DND-41 (cell line): ENCODE results near the gene HOMER1.

Experiments used
- ATAC-seq: fragments of 200-7000 bp; cut with Tn5 transposase; 3 replicates; pipeline ENCODE4 v1.9.1; 2021; ENCODE audit warnings: low read depth; ENCODE audit not compliant: insufficient read depth
- DNase-seq: peaks from one replicate; pipeline ENCODE4 v3.0.0-alpha.2; 2020
- H2AFZ ChIP-seq: 2 replicates; pipeline ENCODE4 v1.6.0; 2012; ENCODE audit warnings: low read depth, low read length
- H3K27ac ChIP-seq: 2 replicates; pipeline ENCODE4 v1.5.1; 2012; ENCODE audit warnings: low read length, inconsistent platforms
- H3K27me3 ChIP-seq: fragments of 200-600 bp; sonication (generic); 2 replicates; pipeline ENCODE4 v1.6.0; 2012; ENCODE audit warnings: low read length, mild to moderate bottlenecking, inconsistent platforms; ENCODE audit not compliant: insufficient read depth, poor library complexity
- H3K36me3 ChIP-seq: 2 replicates; pipeline ENCODE4 v1.5.1; 2012; ENCODE audit warnings: low read length, inconsistent platforms; ENCODE audit not compliant: insufficient read depth
- H3K4me1 ChIP-seq: 2 replicates; pipeline ENCODE4 v1.5.1; 2012; ENCODE audit warnings: mild to moderate bottlenecking, low read length; ENCODE audit not compliant: insufficient read depth
- H3K4me2 ChIP-seq: 2 replicates; pipeline ENCODE4 v1.6.0; 2012; ENCODE audit warnings: mild to moderate bottlenecking, moderate library complexity, low read length, inconsistent platforms; ENCODE audit not compliant: insufficient read depth
- H3K4me3 ChIP-seq, 2 experiments: fragments of 200-600 bp in 1 of 2; shearing (Covaris generic) in 1 of 2; 2 replicates each; pipeline ENCODE4 v1.5.1; 2012 to 2016; ENCODE audit warnings: inconsistent platforms in 2 of 2, low read length in 2 of 2, mild to moderate bottlenecking in 2 of 2, low read depth in 1 of 2, moderate library complexity in 1 of 2
- H3K79me2 ChIP-seq: 2 replicates; pipeline ENCODE4 v1.6.0; 2012; ENCODE audit warnings: low read length, inconsistent platforms; ENCODE audit not compliant: insufficient read depth
- H3K9ac ChIP-seq: 2 replicates; pipeline ENCODE4 v1.6.0; 2012; ENCODE audit warnings: low read depth, mild to moderate bottlenecking, inconsistent platforms, low read length, moderate library complexity
- H3K9me3 ChIP-seq: 2 replicates; pipeline ENCODE4 v1.5.1; 2012; ENCODE audit warnings: low read length, moderate library complexity, mild to moderate bottlenecking, inconsistent platforms; ENCODE audit not compliant: insufficient read depth, severe bottlenecking
- H4K20me1 ChIP-seq: 2 replicates; pipeline ENCODE4 v1.6.0; 2012; ENCODE audit warnings: low read length; ENCODE audit not compliant: insufficient read depth
- EZH2 ChIP-seq: IDR thresholded peaks from 3 replicates; pipeline ENCODE4 v1.6.1; 2012; ENCODE audit warnings: borderline replicate concordance, low read depth, mild to moderate bottlenecking, moderate library complexity, low read length, inconsistent platforms; ENCODE audit not compliant: severe bottlenecking
- TF ChIP-seq, protein P1 (sequence below): IDR thresholded peaks from 2 replicates; pipeline ENCODE4 v1.5.1; 2012; ENCODE audit warnings: borderline replicate concordance, low read length, moderate library complexity, mild to moderate bottlenecking; ENCODE audit not compliant: poor library complexity, severe bottlenecking; ENCODE audit errors: extremely low read depth

The HOMER1 gene

GRCh38 chr5:79512049-79512448 lies 1.9 kb downstream of the HOMER1 start:
- Histone ChIP-seq H3K27me3 (no peaks in the 10 kb centered on the region), H2AFZ (no peak overlapping the region)

GRCh38 chr5:79510638-79511037 lies 3.3 kb downstream of the HOMER1 start:
- no peak overlapping the region for H3K27ac ChIP-seq
- peaks cover 3% of the 10 kb centered on the region; the same call in 1 of the 2 replicates for H4K20me1 ChIP-seq
- DNase-seq (no peak), ATAC-seq (no peak)
- peak overlapping the region in 1 of 2 experiments; percentile 73; a peak in 2 of 4 replicates for H3K4me3 ChIP-seq
- peak overlapping the region; percentile 90 for H3K4me2 ChIP-seq
- H3K9ac ChIP-seq, result peak overlapping the region; percentile 76; the same call in 1 of the 2 replicates
- H3K79me2 ChIP-seq, result peaks cover 56% of the 10 kb centered on the region
- TF ChIP-seq EZH2, result no peak
- TF ChIP-seq, protein P1, sequence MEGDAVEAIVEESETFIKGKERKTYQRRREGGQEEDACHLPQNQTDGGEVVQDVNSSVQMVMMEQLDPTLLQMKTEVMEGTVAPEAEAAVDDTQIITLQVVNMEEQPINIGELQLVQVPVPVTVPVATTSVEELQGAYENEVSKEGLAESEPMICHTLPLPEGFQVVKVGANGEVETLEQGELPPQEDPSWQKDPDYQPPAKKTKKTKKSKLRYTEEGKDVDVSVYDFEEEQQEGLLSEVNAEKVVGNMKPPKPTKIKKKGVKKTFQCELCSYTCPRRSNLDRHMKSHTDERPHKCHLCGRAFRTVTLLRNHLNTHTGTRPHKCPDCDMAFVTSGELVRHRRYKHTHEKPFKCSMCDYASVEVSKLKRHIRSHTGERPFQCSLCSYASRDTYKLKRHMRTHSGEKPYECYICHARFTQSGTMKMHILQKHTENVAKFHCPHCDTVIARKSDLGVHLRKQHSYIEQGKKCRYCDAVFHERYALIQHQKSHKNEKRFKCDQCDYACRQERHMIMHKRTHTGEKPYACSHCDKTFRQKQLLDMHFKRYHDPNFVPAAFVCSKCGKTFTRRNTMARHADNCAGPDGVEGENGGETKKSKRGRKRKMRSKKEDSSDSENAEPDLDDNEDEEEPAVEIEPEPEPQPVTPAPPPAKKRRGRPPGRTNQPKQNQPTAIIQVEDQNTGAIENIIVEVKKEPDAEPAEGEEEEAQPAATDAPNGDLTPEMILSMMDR, result no peak
- H3K27me3 ChIP-seq, result no peaks in the 10 kb centered on the region
- H2AFZ ChIP-seq, result no peak overlapping the region
- H3K4me1 ChIP-seq, result peaks cover 75% of the 10 kb centered on the region
- no peaks in the 10 kb centered on the region for H3K36me3 ChIP-seq
- H3K9me3 ChIP-seq, result no peaks in the 10 kb centered on the region

More at GRCh38 chr5:79512049-79512448, 1.9 kb downstream of the HOMER1 start:
- Histone ChIP-seq H3K36me3 (no peaks in the 10 kb centered on the region), H3K4me1 (peaks cover 83% of the 10 kb centered on the region), H3K9ac (peak overlapping the region; percentile 76), H3K4me2 (peak overlapping the region; percentile 90), H3K9me3 (no peaks in the 10 kb centered on the region), H4K20me1 (peaks cover 3% of the 10 kb centered on the region; the same call in 1 of the 2 replicates), H3K27ac (peak overlapping the region; percentile 8; the same call in 1 of the 2 replicates), H3K79me2 (peaks cover 52% of the 10 kb centered on the region), H3K4me3 (peak overlapping the region; percentile 73 to 76; a peak in 3 of 4 replicates)
- no peak for DNase-seq
- ATAC-seq, result no peak
- no peak for TF ChIP-seq EZH2
- TF ChIP-seq, protein P1, result no peak

GRCh38 chr5:79509244-79509885 lies 4.6 kb downstream of the HOMER1 start:
- Histone ChIP-seq H3K9me3 (no peaks in the 10 kb centered on the region), H3K4me1 (peaks cover 65% of the 10 kb centered on the region), H3K9ac (no peak overlapping the region), H3K27ac (no peak overlapping the region), H3K4me2 (peak overlapping the region; percentile 90), H3K36me3 (no peaks in the 10 kb centered on the region), H3K27me3 (no peaks in the 10 kb centered on the region), H3K4me3 (no peak overlapping the region), H3K79me2 (peaks cover 60% of the 10 kb centered on the region), H4K20me1 (peaks cover 3% of the 10 kb centered on the region; the same call in 1 of the 2 replicates), H2AFZ (no peak overlapping the region)
- no peak for TF ChIP-seq EZH2
- TF ChIP-seq, protein P1, result no peak
- DNase-seq, result no peak
- no peak for ATAC-seq
